ENCODE measurements around the gene SPEM1.

GRCh38 chr17:7410634-7411426 is 9.3 kb upstream of the SPEM1 start:
- TF ChIP-seq POLR2AphosphoS5 (IDR thresholded peaks at IDR 0.05; ENCODE audit: low read depth, low read length) (no peak), TAF1 (IDR thresholded peaks at IDR 0.05; ENCODE audit: low read depth, low read length) (no peak), POLR2A (IDR thresholded peaks at IDR 0.05; ENCODE audit: low read depth, low read length) (no peak), PAX5 (IDR thresholded peaks at IDR 0.05; ENCODE audit: insufficient read depth, low read length, severe bottlenecking) (no peak)

Measured in GM12891 (cell line).